ENCODE results near the gene PER2. TPM values are rescaled to one million over a fixed set of nuclear protein-coding genes. Genes with fewer than 3 reads are reported as not detected.

PER2 gene
- total RNA-seq, 1 donor from 2014 or later: 14.0 TPM

DNA sequence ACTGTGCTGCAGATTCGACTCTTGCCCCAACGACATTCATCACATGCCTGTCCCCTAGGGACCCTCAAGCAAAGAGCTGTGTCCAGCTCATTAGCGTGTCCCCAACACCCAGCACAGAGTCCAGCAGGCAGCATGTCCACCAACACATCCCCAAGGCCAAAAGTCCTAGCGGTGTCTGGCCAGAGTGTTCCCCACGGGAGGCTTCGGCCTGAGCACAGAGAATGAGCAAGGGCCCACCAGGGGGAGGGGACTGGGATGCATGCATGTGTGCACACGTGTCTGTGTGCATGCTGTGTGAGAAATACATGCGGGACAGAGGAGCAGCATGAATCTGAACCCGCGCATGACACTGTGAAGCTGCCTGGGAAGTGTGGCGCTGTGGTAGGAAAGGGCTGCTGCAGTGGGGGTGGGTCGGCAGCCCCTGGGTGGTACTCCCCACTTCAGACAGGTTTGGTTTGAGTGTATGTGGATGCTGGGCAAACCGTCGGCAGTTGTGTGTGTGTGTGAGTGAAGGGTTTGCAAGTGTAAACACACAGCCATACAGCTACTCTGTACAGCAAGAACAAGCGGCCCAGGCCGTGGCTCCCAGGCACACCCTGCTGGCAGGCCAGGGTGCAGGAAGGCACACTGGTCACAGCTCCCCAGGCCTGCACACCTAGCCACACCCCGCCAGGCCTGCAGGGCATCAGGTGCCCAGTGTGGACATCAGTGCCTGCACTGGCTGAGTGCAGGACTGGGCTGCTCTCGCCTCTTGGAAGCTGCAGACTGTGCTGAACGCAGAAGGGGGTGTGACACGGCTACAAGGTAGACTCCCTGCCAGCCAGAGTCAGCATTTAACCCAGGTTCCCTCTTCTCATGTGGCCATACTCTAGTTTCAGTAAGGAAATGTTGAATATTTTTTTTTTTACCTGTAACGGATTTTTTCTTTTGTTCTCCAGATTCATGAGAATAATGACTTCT is 29.1 kb downstream of the PER2 start:
- Mint-ChIP-seq H3K9me3 (no peaks in the 10 kb centered on the region), H3K27me3 (no peaks in the 10 kb centered on the region), H3K36me3 (peaks cover 3% of the 10 kb centered on the region), H3K27ac (no peak overlapping the region), H3K4me3 (no peak overlapping the region), H3K4me1 (ENCODE audit: unreplicated experiment) (peaks cover 15% of the 10 kb centered on the region)
- TF ChIP-seq, protein P1, sequence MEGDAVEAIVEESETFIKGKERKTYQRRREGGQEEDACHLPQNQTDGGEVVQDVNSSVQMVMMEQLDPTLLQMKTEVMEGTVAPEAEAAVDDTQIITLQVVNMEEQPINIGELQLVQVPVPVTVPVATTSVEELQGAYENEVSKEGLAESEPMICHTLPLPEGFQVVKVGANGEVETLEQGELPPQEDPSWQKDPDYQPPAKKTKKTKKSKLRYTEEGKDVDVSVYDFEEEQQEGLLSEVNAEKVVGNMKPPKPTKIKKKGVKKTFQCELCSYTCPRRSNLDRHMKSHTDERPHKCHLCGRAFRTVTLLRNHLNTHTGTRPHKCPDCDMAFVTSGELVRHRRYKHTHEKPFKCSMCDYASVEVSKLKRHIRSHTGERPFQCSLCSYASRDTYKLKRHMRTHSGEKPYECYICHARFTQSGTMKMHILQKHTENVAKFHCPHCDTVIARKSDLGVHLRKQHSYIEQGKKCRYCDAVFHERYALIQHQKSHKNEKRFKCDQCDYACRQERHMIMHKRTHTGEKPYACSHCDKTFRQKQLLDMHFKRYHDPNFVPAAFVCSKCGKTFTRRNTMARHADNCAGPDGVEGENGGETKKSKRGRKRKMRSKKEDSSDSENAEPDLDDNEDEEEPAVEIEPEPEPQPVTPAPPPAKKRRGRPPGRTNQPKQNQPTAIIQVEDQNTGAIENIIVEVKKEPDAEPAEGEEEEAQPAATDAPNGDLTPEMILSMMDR (conservative IDR thresholded peaks at IDR 0.05): peak; percentile 40
- no peak for DNase-seq (ENCODE audit: extremely low spot score, unreplicated experiment)

DNA sequence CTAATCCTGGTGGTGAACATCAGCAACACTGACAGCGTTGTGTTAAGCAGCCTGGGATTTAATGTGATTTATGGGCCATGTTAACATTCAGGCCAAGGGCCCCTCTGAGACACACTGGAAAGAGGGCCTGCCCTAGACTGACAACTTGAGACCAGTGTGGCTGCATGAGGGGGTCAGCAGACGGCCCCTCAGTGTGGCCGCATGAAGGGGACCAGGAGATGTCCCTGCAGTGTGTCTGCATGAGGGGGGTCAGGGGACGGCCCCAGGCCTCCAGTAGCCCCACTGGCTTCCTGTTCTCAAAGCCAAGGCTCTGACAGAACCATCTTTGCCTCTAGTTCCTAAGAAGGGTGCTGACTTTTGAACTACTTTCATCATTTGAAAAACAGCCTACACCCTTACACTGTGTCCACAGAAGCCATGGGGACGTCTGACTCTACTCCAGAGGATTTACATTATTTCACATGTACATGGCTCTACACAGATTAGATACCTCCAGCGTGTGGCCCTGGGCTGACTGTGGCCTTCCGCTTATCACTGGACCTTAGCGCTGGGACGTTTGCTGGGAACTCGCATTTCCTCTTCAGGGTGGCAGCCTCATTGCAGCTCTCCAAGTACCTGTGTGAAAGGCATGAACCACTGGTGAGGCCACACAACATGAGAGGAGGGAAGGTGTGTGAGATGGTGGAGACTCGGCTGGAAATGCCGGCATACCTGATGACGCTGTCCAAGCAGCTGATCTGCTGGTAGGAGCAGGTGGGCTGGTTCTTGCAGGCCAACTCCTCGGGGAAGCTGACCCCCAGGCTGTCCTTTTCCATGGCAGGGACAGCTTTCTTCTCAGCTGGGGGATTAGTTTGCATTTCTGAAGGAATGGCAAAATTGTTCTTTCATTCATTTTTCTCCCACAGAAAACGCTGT is 30.4 kb downstream of the PER2 start:
- Mint-ChIP-seq H3K27ac (no peak overlapping the region), H3K4me3 (no peak overlapping the region), H3K9me3 (no peaks in the 10 kb centered on the region), H3K36me3 (no peaks in the 10 kb centered on the region), H3K27me3 (no peaks in the 10 kb centered on the region), H3K4me1 (ENCODE audit: unreplicated experiment) (peaks cover 7% of the 10 kb centered on the region)
- DNase-seq (ENCODE audit: extremely low spot score, unreplicated experiment): no peak
- TF ChIP-seq, protein P1 (conservative IDR thresholded peaks at IDR 0.05): no peak

DNA sequence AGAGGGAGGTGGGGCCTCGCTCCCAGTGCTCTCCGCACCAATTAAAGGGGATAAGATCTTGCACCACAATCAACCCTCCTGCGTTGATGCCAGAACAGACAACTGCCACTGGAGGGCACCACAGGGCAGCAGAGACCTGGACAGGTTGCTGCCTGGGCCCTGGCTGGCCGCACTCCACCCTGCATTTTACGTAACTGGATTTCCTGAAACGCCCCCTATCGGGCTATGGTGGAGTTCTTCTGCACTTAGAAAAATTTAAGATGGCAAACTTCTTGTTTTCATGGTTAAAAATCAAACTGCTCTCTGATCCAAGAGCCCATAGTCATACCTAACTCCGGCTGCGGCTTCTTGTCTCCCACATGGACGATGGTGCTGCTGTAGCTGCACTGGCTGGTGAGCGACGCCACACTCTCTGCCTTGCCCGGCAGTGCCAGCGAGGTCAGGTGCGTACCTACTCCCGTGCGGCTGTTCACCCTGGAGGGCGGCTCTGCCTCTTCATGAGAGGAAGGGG is 31.8 kb downstream of the PER2 start:
- H3K27ac Mint-ChIP-seq: no peak overlapping the region
- H3K4me3 Mint-ChIP-seq: no peak overlapping the region
- H3K36me3 Mint-ChIP-seq: no peaks in the 10 kb centered on the region
- DNase-seq (ENCODE audit: extremely low spot score, unreplicated experiment): peak; percentile 86
- TF ChIP-seq, protein P1 (conservative IDR thresholded peaks at IDR 0.05): peak; percentile 98
- no peaks in the 10 kb centered on the region for H3K27me3 Mint-ChIP-seq
- peaks cover 4% of the 10 kb centered on the region for H3K4me1 Mint-ChIP-seq (ENCODE audit: unreplicated experiment)
- H3K9me3 Mint-ChIP-seq: no peaks in the 10 kb centered on the region

DNA sequence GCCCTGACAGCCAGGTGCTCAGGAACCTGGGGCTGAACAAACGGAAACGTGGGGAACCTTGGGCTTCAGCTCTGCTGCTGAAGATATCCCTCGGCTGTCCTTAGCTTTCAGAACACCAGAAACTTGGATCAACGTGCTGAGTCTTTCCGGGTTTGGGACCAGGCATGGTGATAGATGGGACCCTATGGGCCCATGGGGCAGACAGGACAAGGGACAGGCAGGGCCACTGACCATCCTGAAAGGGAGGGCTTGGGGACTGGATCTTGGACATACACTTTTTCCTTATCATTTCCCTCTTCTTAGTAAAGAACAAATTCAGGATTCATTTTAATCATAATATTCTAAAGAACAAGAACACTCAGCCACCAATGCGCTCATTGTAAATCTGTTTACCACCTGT is 32.3 kb downstream of the PER2 start:
- TF ChIP-seq, protein P1 (conservative IDR thresholded peaks at IDR 0.05): no peak
- DNase-seq (ENCODE audit: extremely low spot score, unreplicated experiment): no peak
- Mint-ChIP-seq H3K27ac (no peak overlapping the region), H3K9me3 (no peaks in the 10 kb centered on the region), H3K36me3 (no peaks in the 10 kb centered on the region), H3K27me3 (no peaks in the 10 kb centered on the region), H3K4me1 (ENCODE audit: unreplicated experiment) (peaks cover under 1% of the 10 kb centered on the region), H3K4me3 (no peak overlapping the region)

DNA sequence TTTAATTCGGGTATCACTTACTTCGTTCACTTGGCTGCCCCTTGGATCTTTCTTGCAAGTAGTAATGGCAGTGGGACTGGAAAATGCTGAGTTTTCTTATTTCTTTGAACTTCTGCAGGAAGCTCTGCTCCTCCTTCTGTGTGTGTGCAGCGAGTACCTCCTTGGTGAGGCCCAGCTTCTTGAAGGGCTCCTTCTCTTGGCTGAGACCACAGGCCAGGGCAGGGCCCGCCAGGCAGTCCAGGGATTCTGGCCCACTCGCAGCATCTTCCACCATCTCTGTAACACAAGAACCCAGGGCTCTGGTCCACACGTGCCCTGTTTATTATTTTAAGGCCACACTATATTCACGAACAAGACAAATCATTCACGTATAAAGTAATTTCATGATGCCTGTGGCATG is 32.8 kb downstream of the PER2 start:
- no peak overlapping the region for H3K27ac Mint-ChIP-seq
- H3K4me3 Mint-ChIP-seq: no peak overlapping the region
- no peaks in the 10 kb centered on the region for H3K9me3 Mint-ChIP-seq
- DNase-seq (ENCODE audit: extremely low spot score, unreplicated experiment): no peak
- no peaks in the 10 kb centered on the region for H3K4me1 Mint-ChIP-seq (ENCODE audit: unreplicated experiment)
- no peaks in the 10 kb centered on the region for H3K36me3 Mint-ChIP-seq
- no peaks in the 10 kb centered on the region for H3K27me3 Mint-ChIP-seq
- TF ChIP-seq, protein P1 (conservative IDR thresholded peaks at IDR 0.05): no peak
